HEK293 (cell line): ENCODE data around the gene RRP8.

Experiments used
- ZNF121 ChIP-seq: fragments of 450-650 bp; formaldehyde crosslinking; IDR thresholded peaks from 2 replicates; pipeline ENCODE4 v1.5.1; 2016; ENCODE audit warnings: missing biosample characterization, missing genetic modification characterization
- ZNF155 ChIP-seq: fragments of 450-650 bp; formaldehyde crosslinking; IDR thresholded peaks from 2 replicates; pipeline ENCODE4 v1.5.1; 2016; ENCODE audit warnings: missing biosample characterization, missing genetic modification characterization
- ZNF311 ChIP-seq: fragments of 450-650 bp; formaldehyde crosslinking; IDR thresholded peaks from 2 replicates; pipeline ENCODE4 v1.5.1; 2017; ENCODE audit warnings: missing biosample characterization, missing genetic modification characterization, borderline replicate concordance
- TF ChIP-seq, protein P1 (sequence below): fragments of 450-650 bp; formaldehyde crosslinking; IDR thresholded peaks from 2 replicates; pipeline ENCODE4 v1.5.1; 2016; ENCODE audit warnings: missing biosample characterization, missing genetic modification characterization
- TF ChIP-seq, protein P2 (sequence below): fragments of 450-650 bp; formaldehyde crosslinking; IDR thresholded peaks from 2 replicates; pipeline ENCODE4 v1.5.1; 2016; ENCODE audit warnings: missing biosample characterization, missing genetic modification characterization
- TF ChIP-seq, protein P3 (sequence below): fragments of 450-650 bp; formaldehyde crosslinking; IDR thresholded peaks from 2 replicates; pipeline ENCODE4 v1.5.1; 2017; ENCODE audit warnings: missing biosample characterization, missing genetic modification characterization

DNA sequence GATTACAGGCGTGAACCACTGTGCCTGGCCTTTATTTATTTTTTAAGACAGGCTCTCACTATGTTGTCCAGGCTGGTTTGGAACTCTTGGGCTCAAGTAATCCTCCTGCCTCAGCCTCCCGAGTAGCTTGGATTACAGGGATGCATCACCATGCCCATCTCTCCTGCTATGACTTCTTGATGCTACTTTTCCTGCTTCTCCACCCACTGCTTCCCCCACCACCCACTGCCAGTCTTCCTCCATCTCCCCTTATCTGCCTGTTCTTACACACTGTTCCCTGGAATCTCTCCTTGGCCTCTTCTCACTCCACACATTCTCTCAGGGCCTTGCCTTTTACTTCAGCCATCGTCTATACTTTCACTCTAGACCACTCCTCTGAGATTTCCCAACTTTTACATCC, 33.1 kb upstream of the RRP8 start:
- TF ChIP-seq, protein P1, sequence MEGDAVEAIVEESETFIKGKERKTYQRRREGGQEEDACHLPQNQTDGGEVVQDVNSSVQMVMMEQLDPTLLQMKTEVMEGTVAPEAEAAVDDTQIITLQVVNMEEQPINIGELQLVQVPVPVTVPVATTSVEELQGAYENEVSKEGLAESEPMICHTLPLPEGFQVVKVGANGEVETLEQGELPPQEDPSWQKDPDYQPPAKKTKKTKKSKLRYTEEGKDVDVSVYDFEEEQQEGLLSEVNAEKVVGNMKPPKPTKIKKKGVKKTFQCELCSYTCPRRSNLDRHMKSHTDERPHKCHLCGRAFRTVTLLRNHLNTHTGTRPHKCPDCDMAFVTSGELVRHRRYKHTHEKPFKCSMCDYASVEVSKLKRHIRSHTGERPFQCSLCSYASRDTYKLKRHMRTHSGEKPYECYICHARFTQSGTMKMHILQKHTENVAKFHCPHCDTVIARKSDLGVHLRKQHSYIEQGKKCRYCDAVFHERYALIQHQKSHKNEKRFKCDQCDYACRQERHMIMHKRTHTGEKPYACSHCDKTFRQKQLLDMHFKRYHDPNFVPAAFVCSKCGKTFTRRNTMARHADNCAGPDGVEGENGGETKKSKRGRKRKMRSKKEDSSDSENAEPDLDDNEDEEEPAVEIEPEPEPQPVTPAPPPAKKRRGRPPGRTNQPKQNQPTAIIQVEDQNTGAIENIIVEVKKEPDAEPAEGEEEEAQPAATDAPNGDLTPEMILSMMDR (tag by site-specific recombination) = no peak
- no peak for TF ChIP-seq ZNF311 (tag by site-specific recombination)
- TF ChIP-seq ZNF121 (tag by site-specific recombination) = no peak
- TF ChIP-seq ZNF155 (tag by site-specific recombination) = no peak
- TF ChIP-seq, protein P2, sequence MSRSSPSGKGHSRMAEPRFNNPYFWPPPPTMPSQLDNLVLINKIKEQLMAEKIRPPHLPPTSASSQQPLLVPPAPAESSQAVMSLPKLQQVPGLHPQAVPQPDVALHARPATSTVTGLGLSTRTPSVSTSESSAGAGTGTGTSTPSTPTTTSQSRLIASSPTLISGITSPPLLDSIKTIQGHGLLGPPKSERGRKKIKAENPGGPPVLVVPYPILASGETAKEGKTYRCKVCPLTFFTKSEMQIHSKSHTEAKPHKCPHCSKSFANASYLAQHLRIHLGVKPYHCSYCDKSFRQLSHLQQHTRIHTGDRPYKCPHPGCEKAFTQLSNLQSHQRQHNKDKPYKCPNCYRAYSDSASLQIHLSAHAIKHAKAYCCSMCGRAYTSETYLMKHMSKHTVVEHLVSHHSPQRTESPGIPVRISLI (tag by site-specific recombination) = no peak
- TF ChIP-seq, protein P3, sequence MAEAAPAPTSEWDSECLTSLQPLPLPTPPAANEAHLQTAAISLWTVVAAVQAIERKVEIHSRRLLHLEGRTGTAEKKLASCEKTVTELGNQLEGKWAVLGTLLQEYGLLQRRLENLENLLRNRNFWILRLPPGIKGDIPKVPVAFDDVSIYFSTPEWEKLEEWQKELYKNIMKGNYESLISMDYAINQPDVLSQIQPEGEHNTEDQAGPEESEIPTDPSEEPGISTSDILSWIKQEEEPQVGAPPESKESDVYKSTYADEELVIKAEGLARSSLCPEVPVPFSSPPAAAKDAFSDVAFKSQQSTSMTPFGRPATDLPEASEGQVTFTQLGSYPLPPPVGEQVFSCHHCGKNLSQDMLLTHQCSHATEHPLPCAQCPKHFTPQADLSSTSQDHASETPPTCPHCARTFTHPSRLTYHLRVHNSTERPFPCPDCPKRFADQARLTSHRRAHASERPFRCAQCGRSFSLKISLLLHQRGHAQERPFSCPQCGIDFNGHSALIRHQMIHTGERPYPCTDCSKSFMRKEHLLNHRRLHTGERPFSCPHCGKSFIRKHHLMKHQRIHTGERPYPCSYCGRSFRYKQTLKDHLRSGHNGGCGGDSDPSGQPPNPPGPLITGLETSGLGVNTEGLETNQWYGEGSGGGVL (tag by site-specific recombination) = no peak
